HepG2 (cell line): ENCODE measurements around the gene BIRC5. TPM values are rescaled to one million over a fixed set of nuclear protein-coding genes. Genes with fewer than 3 reads are reported as not detected.
A peak's percentile ranks its signal among the peaks of the same experiment; 100 is the strongest.

Source experiments
- EP300 ChIP-seq, 3 experiments: sonication (generic) in 1 of 3; formaldehyde crosslinking in 1 of 3; IDR thresholded peaks; 2 replicates each; pipeline versions ENCODE4 v1.5.1 to v1.6.1; 2011 to 2020; ENCODE audit warnings: low read depth in 2 of 3, low read length in 2 of 3, borderline replicate concordance in 1 of 3, improper control_type of control experiment in 1 of 3, mild to moderate bottlenecking in 1 of 3, missing genetic modification reagents in 1 of 3, moderate library complexity in 1 of 3
- KDM1A ChIP-seq: IDR thresholded peaks from 2 replicates; pipeline ENCODE4 v1.6.1; 2016; ENCODE audit warnings: missing compliant biosample characterization
- MED13 ChIP-seq: sonication (generic); formaldehyde crosslinking; IDR thresholded peaks from 2 replicates; pipeline ENCODE4 v1.5.0; 2020; ENCODE audit warnings: missing genetic modification reagents
- NFKBIZ ChIP-seq: IDR thresholded peaks from 2 replicates; pipeline ENCODE4 v1.6.1; 2018; ENCODE audit warnings: missing genetic modification reagents, missing compliant biosample characterization
- RARG ChIP-seq: sonication (generic); formaldehyde crosslinking; IDR thresholded peaks from 2 replicates; pipeline ENCODE4 v1.4.0; 2020; ENCODE audit warnings: low read depth, mild to moderate bottlenecking, missing genetic modification reagents
- RBFOX2 ChIP-seq: fragments of 200-400 bp; formaldehyde crosslinking; IDR thresholded peaks from 2 replicates; pipeline ENCODE4 v1.6.1; 2017; ENCODE audit warnings: low read depth, mild to moderate bottlenecking, low read length
- SALL2 ChIP-seq: sonication (generic); formaldehyde crosslinking; IDR thresholded peaks from 2 replicates; pipeline ENCODE4 v1.8.1; 2023; ENCODE audit warnings: mild to moderate bottlenecking, missing genetic modification reagents, inconsistent platforms
- SIX4 ChIP-seq: sonication (generic); formaldehyde crosslinking; IDR thresholded peaks from 2 replicates; pipeline ENCODE4 v1.4.0; 2020; ENCODE audit warnings: missing genetic modification reagents
- SNAPC5 ChIP-seq: sonication (generic); formaldehyde crosslinking; IDR thresholded peaks from 2 replicates; pipeline ENCODE4 v1.8.1; 2023; ENCODE audit warnings: mild to moderate bottlenecking, missing genetic modification reagents, borderline replicate concordance
- TEF ChIP-seq: sonication (generic); formaldehyde crosslinking; IDR thresholded peaks from 2 replicates; pipeline ENCODE4 v1.5.0; 2020; ENCODE audit warnings: missing genetic modification reagents
- ZBTB1 ChIP-seq: sonication (generic); formaldehyde crosslinking; IDR thresholded peaks from 2 replicates; pipeline ENCODE4 v1.4.0; 2020; ENCODE audit warnings: missing genetic modification reagents, borderline replicate concordance
- ZNF292 ChIP-seq: sonication (generic); formaldehyde crosslinking; IDR thresholded peaks from 2 replicates; pipeline ENCODE4 v1.8.1; 2022; ENCODE audit warnings: mild to moderate bottlenecking, low read depth, missing genetic modification reagents, borderline replicate concordance
- ZNF574 ChIP-seq: sonication (generic); formaldehyde crosslinking; IDR thresholded peaks from 2 replicates; pipeline ENCODE4 v1.4.0; 2020; ENCODE audit warnings: missing genetic modification reagents
- ZNF674 ChIP-seq: sonication (generic); formaldehyde crosslinking; IDR thresholded peaks from 2 replicates; pipeline ENCODE4 v1.5.0; 2020; ENCODE audit warnings: low read depth, mild to moderate bottlenecking, missing genetic modification reagents
- ZNF75D ChIP-seq: sonication (generic); formaldehyde crosslinking; IDR thresholded peaks from 2 replicates; pipeline ENCODE4 v1.8.1; 2023; ENCODE audit warnings: missing genetic modification reagents, mild to moderate bottlenecking, borderline replicate concordance
- polyA plus RNA-seq, 8 experiments: library from polyadenylated mRNA; depleted of rRNA in 3 of 8; stranded (reverse) in 7 of 8; unstranded in 1 of 8; fragments of >200 nt; fragmentation: Illumina TruSeq in 4 of 8; extraction: Trizol in 4 of 8; gene quantifications; 2 replicates each; pipeline versions ENCODE4 v1.2.1 to v1.2.3, GENCODE V29; 2011 to 2016; ENCODE audit warnings: low read depth in 4 of 8, missing spikeins in 1 of 8, mixed read lengths in 1 of 8; ENCODE audit not compliant: insufficient read depth in 1 of 8
- total RNA-seq, 5 experiments: library from RNA; depleted of rRNA; stranded (reverse); fragments of >200 nt; fragmentation: Illumina TruSeq; extraction: Trizol; gene quantifications; 2 replicates each; pipeline ENCODE4 v1.2.3, GENCODE V29; 2016; ENCODE audit warnings: low read depth in 1 of 5
- TF ChIP-seq, protein P1 (sequence below): sonication (generic); formaldehyde crosslinking; IDR thresholded peaks from 2 replicates; pipeline ENCODE4 v1.9.0; 2021; ENCODE audit warnings: mild to moderate bottlenecking, missing genetic modification reagents
- TF ChIP-seq, protein P2 (sequence below): sonication (generic); formaldehyde crosslinking; IDR thresholded peaks from 2 replicates; pipeline ENCODE4 v1.4.0; 2020; ENCODE audit warnings: missing genetic modification reagents

BIRC5 gene
- total and polyA plus RNA-seq, 2 of the 13 experiments (the other 11 are each of a cell fraction or from before 2014, with no cell fraction given) = 30.3 to 135 TPM

- TF ChIP-seq EP300 (IDR thresholded peaks at IDR 0.05; ENCODE audit: low read depth in 2 of 2, low read length in 2 of 2) (peak in 1 of 2 experiments; percentile 64; a peak in 1 of 4 replicates), EP300 (CRISPR knock-in tag; IDR thresholded peaks at IDR 0.05; ENCODE audit: borderline replicate concordance) (peak; percentile 60; the same call in 1 of the 2 replicates), ZNF292 (no peak), KDM1A (peak; percentile 22; the same call in 1 of the 2 replicates), TEF (CRISPR knock-in tag) (no peak), SALL2 (0 out of 2 replicates have a peak, but pooled peaks have one; percentile 5), ZBTB1 (CRISPR knock-in tag) (no peak), MED13 (CRISPR knock-in tag) (no peak), RBFOX2 (no peak), NFKBIZ (CRISPR knock-in tag) (0 out of 2 replicates have a peak, but pooled peaks have one; percentile 32), SNAPC5 (no peak), ZNF75D (CRISPR knock-in tag) (no peak), ZNF574 (CRISPR knock-in tag) (no peak), ZNF674 (CRISPR knock-in tag) (no peak), RARG (CRISPR knock-in tag) (no peak), SIX4 (CRISPR knock-in tag) (no peak)
- TF ChIP-seq, protein P1, sequence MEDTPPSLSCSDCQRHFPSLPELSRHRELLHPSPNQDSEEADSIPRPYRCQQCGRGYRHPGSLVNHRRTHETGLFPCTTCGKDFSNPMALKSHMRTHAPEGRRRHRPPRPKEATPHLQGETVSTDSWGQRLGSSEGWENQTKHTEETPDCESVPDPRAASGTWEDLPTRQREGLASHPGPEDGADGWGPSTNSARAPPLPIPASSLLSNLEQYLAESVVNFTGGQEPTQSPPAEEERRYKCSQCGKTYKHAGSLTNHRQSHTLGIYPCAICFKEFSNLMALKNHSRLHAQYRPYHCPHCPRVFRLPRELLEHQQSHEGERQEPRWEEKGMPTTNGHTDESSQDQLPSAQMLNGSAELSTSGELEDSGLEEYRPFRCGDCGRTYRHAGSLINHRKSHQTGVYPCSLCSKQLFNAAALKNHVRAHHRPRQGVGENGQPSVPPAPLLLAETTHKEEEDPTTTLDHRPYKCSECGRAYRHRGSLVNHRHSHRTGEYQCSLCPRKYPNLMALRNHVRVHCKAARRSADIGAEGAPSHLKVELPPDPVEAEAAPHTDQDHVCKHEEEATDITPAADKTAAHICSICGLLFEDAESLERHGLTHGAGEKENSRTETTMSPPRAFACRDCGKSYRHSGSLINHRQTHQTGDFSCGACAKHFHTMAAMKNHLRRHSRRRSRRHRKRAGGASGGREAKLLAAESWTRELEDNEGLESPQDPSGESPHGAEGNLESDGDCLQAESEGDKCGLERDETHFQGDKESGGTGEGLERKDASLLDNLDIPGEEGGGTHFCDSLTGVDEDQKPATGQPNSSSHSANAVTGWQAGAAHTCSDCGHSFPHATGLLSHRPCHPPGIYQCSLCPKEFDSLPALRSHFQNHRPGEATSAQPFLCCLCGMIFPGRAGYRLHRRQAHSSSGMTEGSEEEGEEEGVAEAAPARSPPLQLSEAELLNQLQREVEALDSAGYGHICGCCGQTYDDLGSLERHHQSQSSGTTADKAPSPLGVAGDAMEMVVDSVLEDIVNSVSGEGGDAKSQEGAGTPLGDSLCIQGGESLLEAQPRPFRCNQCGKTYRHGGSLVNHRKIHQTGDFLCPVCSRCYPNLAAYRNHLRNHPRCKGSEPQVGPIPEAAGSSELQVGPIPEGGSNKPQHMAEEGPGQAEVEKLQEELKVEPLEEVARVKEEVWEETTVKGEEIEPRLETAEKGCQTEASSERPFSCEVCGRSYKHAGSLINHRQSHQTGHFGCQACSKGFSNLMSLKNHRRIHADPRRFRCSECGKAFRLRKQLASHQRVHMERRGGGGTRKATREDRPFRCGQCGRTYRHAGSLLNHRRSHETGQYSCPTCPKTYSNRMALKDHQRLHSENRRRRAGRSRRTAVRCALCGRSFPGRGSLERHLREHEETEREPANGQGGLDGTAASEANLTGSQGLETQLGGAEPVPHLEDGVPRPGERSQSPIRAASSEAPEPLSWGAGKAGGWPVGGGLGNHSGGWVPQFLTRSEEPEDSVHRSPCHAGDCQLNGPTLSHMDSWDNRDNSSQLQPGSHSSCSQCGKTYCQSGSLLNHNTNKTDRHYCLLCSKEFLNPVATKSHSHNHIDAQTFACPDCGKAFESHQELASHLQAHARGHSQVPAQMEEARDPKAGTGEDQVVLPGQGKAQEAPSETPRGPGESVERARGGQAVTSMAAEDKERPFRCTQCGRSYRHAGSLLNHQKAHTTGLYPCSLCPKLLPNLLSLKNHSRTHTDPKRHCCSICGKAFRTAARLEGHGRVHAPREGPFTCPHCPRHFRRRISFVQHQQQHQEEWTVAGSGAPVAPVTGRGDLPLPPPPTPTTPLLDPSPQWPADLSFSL = no peak
- TF ChIP-seq, protein P2, sequence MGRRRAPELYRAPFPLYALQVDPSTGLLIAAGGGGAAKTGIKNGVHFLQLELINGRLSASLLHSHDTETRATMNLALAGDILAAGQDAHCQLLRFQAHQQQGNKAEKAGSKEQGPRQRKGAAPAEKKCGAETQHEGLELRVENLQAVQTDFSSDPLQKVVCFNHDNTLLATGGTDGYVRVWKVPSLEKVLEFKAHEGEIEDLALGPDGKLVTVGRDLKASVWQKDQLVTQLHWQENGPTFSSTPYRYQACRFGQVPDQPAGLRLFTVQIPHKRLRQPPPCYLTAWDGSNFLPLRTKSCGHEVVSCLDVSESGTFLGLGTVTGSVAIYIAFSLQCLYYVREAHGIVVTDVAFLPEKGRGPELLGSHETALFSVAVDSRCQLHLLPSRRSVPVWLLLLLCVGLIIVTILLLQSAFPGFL (CRISPR knock-in tag) = no peak
Measured at GRCh38 chr17:78263063-78263735, 49.1 kb downstream of the BIRC5 start (continued).
